Embryonic facial prominence (tissue), 1 donor: ENCODE data around the gene RELB.
A peak's percentile ranks its signal among the peaks of the same experiment; 100 is the strongest.

Experiments used
- DNase-seq: peaks from one replicate; pipeline ENCODE4 v3.0.0-alpha.2; 2016; ENCODE audit errors: extremely low spot score

The RELB gene

GRCh38 chr19:45021971-45022370, 20.7 kb downstream of the RELB start:
- no peak for DNase-seq

- no peak for DNase-seq
Measured at GRCh38 chr19:45023048-45023447, 21.8 kb downstream of the RELB start.

GRCh38 chr19:45025264-45025663, 24.0 kb downstream of the RELB start:
- no peak for DNase-seq

- DNase-seq: no peak
Measured at GRCh38 chr19:45027371-45027770, 26.1 kb downstream of the RELB start.

GRCh38 chr19:45030825-45031224, 29.6 kb downstream of the RELB start:
- no peak for DNase-seq

- DNase-seq: no peak
Measured at GRCh38 chr19:45032421-45032820, 31.2 kb downstream of the RELB start.

GRCh38 chr19:45035755-45036154, 34.5 kb downstream of the RELB start:
- no peak for DNase-seq

- no peak for DNase-seq
Measured at GRCh38 chr19:45037393-45038169, 36.3 kb downstream of the RELB start.

GRCh38 chr19:45038931-45039893, 37.9 kb downstream of the RELB start, which contains the start of gene CLASRP:
Gene CLASRP (plus strand): TSS chr19:45039045. CDS start chr19:45040213, 1,168 bp downstream.
- DNase-seq: peak; percentile 91

- no peak for DNase-seq
Measured at GRCh38 chr19:45040059-45040771, 39.0 kb downstream of the RELB start.

- DNase-seq: no peak
Measured at GRCh38 chr19:45041125-45041524, 39.9 kb downstream of the RELB start.

GRCh38 chr19:45045671-45046353, 44.5 kb downstream of the RELB start:
- DNase-seq: no peak

GRCh38 chr19:45046355-45046754, 45.1 kb downstream of the RELB start:
- DNase-seq: no peak

- DNase-seq: no peak
Measured at GRCh38 chr19:45047188-45047797, 46.0 kb downstream of the RELB start.

- DNase-seq: no peak
Measured at GRCh38 chr19:45049073-45049736, 47.9 kb downstream of the RELB start.

GRCh38 chr19:45050036-45050435, 48.8 kb downstream of the RELB start:
- DNase-seq: no peak

GRCh38 chr19:45051929-45052579, 50.8 kb downstream of the RELB start:
- DNase-seq: no peak

- DNase-seq: no peak
Measured at GRCh38 chr19:45056831-45057230, 55.6 kb downstream of the RELB start.

- DNase-seq: no peak
Measured at GRCh38 chr19:45057444-45057843, 56.2 kb downstream of the RELB start.

GRCh38 chr19:45058622-45059159, 57.4 kb downstream of the RELB start:
- DNase-seq: no peak
